Spleen (tissue), 11 donors: ENCODE data around the gene ALG13. TPM values are rescaled to one million over a fixed set of nuclear protein-coding genes. Genes with fewer than 3 reads are reported as not detected.

Source experiments
- DNase-seq: peaks from one replicate; pipeline ENCODE4 v3.0.0-alpha.2; 2020
- H3K27ac ChIP-seq, 8 donors: fragments of 200-600 bp; sonication (generic) in 7 of 8; 1 replicate in 4 of 8; 2 replicates in 4 of 8; pipeline versions ENCODE4 v1.5.0 to v1.8.0; 2016 to 2021; ENCODE audit warnings: inconsistent platforms in 4 of 8, mild to moderate bottlenecking in 4 of 8, moderate library complexity in 1 of 8
- H3K27me3 ChIP-seq, 7 donors: fragments of 200-600 bp; sonication (generic) in 6 of 7; replicated peaks in 1 of 7; 1 replicate in 4 of 7; 2 replicates in 3 of 7; pipeline versions ENCODE4 v1.5.0 to v1.8.0; 2016 to 2021; ENCODE audit warnings: inconsistent platforms in 3 of 7, mild to moderate bottlenecking in 1 of 7
- H3K36me3 ChIP-seq, 6 donors: fragments of 200-600 bp; sonication (generic) in 5 of 6; 1 replicate in 4 of 6; 2 replicates in 2 of 6; pipeline versions ENCODE4 v1.5.0 to v1.8.0; 2016 to 2021; ENCODE audit warnings: inconsistent platforms in 2 of 6
- H3K4me1 ChIP-seq, 6 donors: fragments of 200-600 bp; sonication (generic) in 5 of 6; 1 replicate in 3 of 6; 2 replicates in 3 of 6; pipeline versions ENCODE4 v1.5.0 to v1.8.0; 2016 to 2021; ENCODE audit warnings: inconsistent platforms in 3 of 6
- H3K4me3 ChIP-seq, 8 donors: fragments of 200-600 bp; sonication (generic) in 7 of 8; 1 replicate in 4 of 8; 2 replicates in 4 of 8; pipeline versions ENCODE4 v1.5.0 to v1.8.0; 2016 to 2021; ENCODE audit warnings: inconsistent platforms in 4 of 8, mild to moderate bottlenecking in 4 of 8, moderate library complexity in 2 of 8
- H3K9me3 ChIP-seq, 8 donors: fragments of 200-600 bp; sonication (generic) in 7 of 8; 1 replicate in 4 of 8; 2 replicates in 4 of 8; pipeline versions ENCODE4 v1.5.0 to v1.8.0; 2016 to 2021; ENCODE audit warnings: inconsistent platforms in 4 of 8
- CTCF ChIP-seq, 11 experiments: fragments of 200-600 bp in 7 of 11; fragments of 450-650 bp in 4 of 11; sonication (generic) in 4 of 11; IDR thresholded peaks in 8 of 11; conservative IDR thresholded peaks in 3 of 11; 1 replicate in 7 of 11; 2 replicates in 4 of 11; pipeline versions ENCODE4 v1.4.0 to v1.8.0; 2016 to 2021; ENCODE audit warnings: antibody characterized with exemption in 11 of 11, inconsistent platforms in 4 of 11, mild to moderate bottlenecking in 1 of 11
- POLR2A ChIP-seq, 3 donors: fragments of 450-650 bp; IDR thresholded peaks; one replicate each; pipeline ENCODE4 v1.5.1; 2017; ENCODE audit warnings: antibody characterized with exemption in 3 of 3, mild to moderate bottlenecking in 1 of 3
- POLR2AphosphoS5 ChIP-seq, 3 donors: sonication (generic); formaldehyde crosslinking; IDR thresholded peaks; one replicate each; pipeline ENCODE4 v1.5.1; 2017; ENCODE audit warnings: antibody characterized with exemption in 3 of 3
- WGBS, 5 donors: extraction: QIAGEN DNeasy Blood & Tissue Kit in 3 of 5; methylation state at CpG; one replicate each; pipeline versions ENCODE4 v1.1.5 to v1.1.7; 2013 to 2018; 5-methylcytosine and 5-hydroxymethylcytosine counted together
- intact Hi-C: fragments of 100-400 bp; cut with DNase I; formaldehyde crosslinking; loops from one replicate; pipeline ENCODE4 v1.15.0; 2023; ENCODE audit warnings: low total_unique reads
- polyA plus RNA-seq, 3 donors: library from polyadenylated mRNA; stranded (reverse); fragments of 200-250 nt; gene quantifications; one replicate each; pipeline ENCODE4 v1.2.1, GENCODE V29; 2013
- total RNA-seq, 7 donors: library from RNA; depleted of rRNA in 3 of 7; stranded (reverse); fragments of >200 nt in 3 of 7; fragmentation: NEBNext Ultra II Directional in 4 of 7; extraction: Animal tissue kit (Norgen Biotek cat#: 25700) in 4 of 7; gene quantifications; one replicate each; pipeline versions ENCODE4 v1.1.0 to v1.2.1, GENCODE V29; 2016 to 2021
- donor health status: healthy with polysubstance abuse.
- donor health status: DM: no; HTN: no; CAD: no; lungs with moderate emphysema.
- donor health status: DM: no; HTN: no; CAD: no.
- donor health status: Bipolar disorder and iron deficiency.
- donor health status: healthy.
- donor health status: DM: no; HTN: no; CAD: no.
- donor health status: DM: yes; HTN: yes; CAD: no.

The ALG13 gene
- total and polyA plus RNA-seq, 10 donors, result 26.9 to 131 (median 75.9) TPM

DNA sequence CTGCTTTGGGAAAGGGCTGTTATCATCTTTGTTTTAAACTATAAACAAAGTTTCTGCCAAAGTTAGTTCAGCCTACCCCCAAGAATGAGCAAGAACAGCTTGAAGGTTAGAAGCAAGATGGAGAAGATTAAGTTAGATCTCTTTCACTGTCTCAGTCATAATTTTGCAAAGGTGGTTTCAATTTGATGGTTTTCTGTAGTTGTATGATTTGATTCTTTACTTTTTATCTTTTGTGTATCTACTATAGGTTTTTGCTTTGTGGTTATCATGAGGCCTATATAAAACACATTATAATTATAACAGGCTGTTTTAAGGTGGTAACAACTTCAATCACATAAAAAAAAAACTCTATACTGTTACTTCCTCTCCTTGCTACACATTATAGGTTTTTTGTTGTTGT lies 35.4 kb upstream of the ALG13 start:
- intact Hi-C loops, result no loop called here
- DNase-seq, result no peak
- Histone ChIP-seq H3K27ac (no peak overlapping the region), H3K27me3 (no peaks in the 10 kb centered on the region), H3K4me1 (no peaks in the 10 kb centered on the region), H3K4me3 (no peak overlapping the region), H3K9me3 (peaks cover 0 to 11% (median 0%) of the 10 kb centered on the region in 8 donors), H3K36me3 (no peaks in the 10 kb centered on the region)
- TF ChIP-seq CTCF (IDR thresholded peaks at IDR 0.05 in 8 of 11, conservative IDR thresholded peaks at IDR 0.05 in 3 of 11) (no peak), POLR2A (IDR thresholded peaks at IDR 0.05) (no peak), POLR2AphosphoS5 (IDR thresholded peaks at IDR 0.05) (no peak)

- no peak for TF ChIP-seq POLR2AphosphoS5 (IDR thresholded peaks at IDR 0.05)
- no peak for TF ChIP-seq POLR2A (IDR thresholded peaks at IDR 0.05)
- no peak for TF ChIP-seq CTCF (IDR thresholded peaks at IDR 0.05 in 8 of 11, conservative IDR thresholded peaks at IDR 0.05 in 3 of 11)
- Histone ChIP-seq H3K27ac (no peak overlapping the region), H3K4me1 (no peaks in the 10 kb centered on the region), H3K36me3 (no peaks in the 10 kb centered on the region), H3K27me3 (no peaks in the 10 kb centered on the region), H3K9me3 (peaks cover 0 to 11% (median 0%) of the 10 kb centered on the region in 8 donors), H3K4me3 (no peak overlapping the region)
- intact Hi-C loops, result no loop called here
- WGBS, 5 donors, result 57 to 96% (median 91%) methylated on average over 1 of the region's 1 CpG
- DNase-seq, result no peak
These were observed 34.5 kb upstream of the ALG13 start for GRCh38 chrX:111646515-111646914.

DNA sequence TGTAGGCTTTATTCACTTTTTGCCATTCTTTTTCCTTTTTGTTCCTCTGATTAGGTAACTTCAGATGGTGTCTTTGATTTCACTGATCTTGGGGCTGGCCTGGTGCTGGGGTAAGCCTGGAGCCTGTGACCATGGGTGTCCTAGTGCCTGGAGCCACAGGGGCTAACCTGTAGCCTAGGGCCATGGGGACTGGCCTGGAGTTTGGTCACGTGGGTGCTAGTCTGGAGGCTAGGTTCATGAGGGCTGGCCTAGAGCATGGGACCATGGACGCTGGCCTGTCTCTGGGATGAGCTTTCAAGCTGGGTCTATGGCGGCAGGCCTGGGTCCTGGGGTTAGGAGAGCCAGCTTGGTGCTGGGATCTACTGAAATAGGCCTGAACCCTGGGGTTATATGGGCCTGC lies 32.2 kb upstream of the ALG13 start:
- no peak for DNase-seq
- TF ChIP-seq POLR2A (IDR thresholded peaks at IDR 0.05) (no peak), POLR2AphosphoS5 (IDR thresholded peaks at IDR 0.05) (no peak), CTCF (IDR thresholded peaks at IDR 0.05 in 8 of 11, conservative IDR thresholded peaks at IDR 0.05 in 3 of 11) (no peak)
- Histone ChIP-seq H3K36me3 (no peaks in the 10 kb centered on the region), H3K27ac (no peak overlapping the region), H3K4me1 (no peaks in the 10 kb centered on the region), H3K27me3 (no peaks in the 10 kb centered on the region), H3K9me3 (peaks cover 0 to 11% (median 0%) of the 10 kb centered on the region in 8 donors), H3K4me3 (no peak overlapping the region)
- intact Hi-C loops, result no loop called here
- WGBS, 5 donors, result 77 to 100% (median 90%) methylated on average over 1 to 3 of the region's 3 CpGs

DNA sequence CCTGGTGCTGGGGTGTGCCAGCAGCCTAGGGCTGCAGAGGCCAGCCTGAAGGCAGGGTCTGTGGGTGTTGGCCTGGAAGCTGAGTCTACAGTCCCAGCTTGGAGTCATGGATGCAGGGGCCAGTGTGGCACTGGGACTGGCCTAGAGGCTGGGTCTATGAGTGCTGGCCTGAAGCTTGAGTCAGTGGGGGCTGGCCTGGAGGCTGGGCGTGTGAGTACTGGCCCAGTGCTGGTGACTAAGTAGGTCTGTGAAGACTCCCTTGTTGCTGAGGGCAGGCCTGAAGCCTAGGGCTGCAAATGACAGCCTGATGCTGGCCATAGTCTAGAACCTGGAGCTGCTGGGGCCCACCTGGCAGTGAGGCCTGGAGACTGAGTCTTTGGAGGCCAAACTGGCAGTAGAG lies 31.3 kb upstream of the ALG13 start:
- Histone ChIP-seq H3K36me3 (no peaks in the 10 kb centered on the region), H3K4me1 (no peaks in the 10 kb centered on the region), H3K27ac (no peak overlapping the region), H3K4me3 (no peak overlapping the region), H3K27me3 (no peaks in the 10 kb centered on the region), H3K9me3 (peaks cover 0 to 11% (median 0%) of the 10 kb centered on the region in 8 donors)
- intact Hi-C loops, result no loop called here
- DNase-seq, result no peak
- WGBS, 5 donors, result 50 to 91% (median 86%) methylated on average over 1 of the region's 1 CpG
- TF ChIP-seq POLR2AphosphoS5 (IDR thresholded peaks at IDR 0.05) (no peak), POLR2A (IDR thresholded peaks at IDR 0.05) (no peak), CTCF (IDR thresholded peaks at IDR 0.05 in 8 of 11, conservative IDR thresholded peaks at IDR 0.05 in 3 of 11) (no peak)
